Breast epithelium (tissue), 3 donors: ENCODE measurements around the gene THADA.

ENCODE experiments used
- POLR2A ChIP-seq: fragments of 450-650 bp; IDR thresholded peaks from one replicate; pipeline ENCODE4 v1.6.1; 2016; ENCODE audit warnings: antibody characterized with exemption, mild to moderate bottlenecking, moderate library complexity
- TF ChIP-seq, protein P1 (sequence below), 3 donors: fragments of 450-650 bp; IDR thresholded peaks; one replicate each; pipeline ENCODE4 v1.5.1; 2016 to 2017; ENCODE audit warnings: antibody characterized with exemption in 3 of 3, mild to moderate bottlenecking in 3 of 3, moderate library complexity in 3 of 3

DNA sequence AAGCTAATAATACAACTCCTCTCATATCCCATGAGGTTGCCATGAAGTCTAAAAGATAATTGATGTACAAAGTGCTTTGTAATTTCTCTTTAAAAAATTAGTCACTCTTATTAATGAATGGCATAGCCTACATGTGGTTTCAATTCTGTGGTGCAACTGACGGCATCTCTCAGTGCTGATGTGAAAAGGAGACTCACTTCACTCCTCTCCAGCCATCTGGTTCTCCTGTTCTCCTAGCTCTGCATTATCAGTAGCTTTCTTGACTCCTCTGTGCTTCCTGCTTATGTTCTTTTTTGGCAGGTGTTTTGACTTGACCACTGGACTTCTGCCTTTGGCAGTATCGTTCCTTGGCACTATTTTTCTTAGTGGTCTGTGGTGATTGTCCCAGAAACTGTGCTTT lies 234.6 kb downstream of the THADA start:
- TF ChIP-seq, protein P1, sequence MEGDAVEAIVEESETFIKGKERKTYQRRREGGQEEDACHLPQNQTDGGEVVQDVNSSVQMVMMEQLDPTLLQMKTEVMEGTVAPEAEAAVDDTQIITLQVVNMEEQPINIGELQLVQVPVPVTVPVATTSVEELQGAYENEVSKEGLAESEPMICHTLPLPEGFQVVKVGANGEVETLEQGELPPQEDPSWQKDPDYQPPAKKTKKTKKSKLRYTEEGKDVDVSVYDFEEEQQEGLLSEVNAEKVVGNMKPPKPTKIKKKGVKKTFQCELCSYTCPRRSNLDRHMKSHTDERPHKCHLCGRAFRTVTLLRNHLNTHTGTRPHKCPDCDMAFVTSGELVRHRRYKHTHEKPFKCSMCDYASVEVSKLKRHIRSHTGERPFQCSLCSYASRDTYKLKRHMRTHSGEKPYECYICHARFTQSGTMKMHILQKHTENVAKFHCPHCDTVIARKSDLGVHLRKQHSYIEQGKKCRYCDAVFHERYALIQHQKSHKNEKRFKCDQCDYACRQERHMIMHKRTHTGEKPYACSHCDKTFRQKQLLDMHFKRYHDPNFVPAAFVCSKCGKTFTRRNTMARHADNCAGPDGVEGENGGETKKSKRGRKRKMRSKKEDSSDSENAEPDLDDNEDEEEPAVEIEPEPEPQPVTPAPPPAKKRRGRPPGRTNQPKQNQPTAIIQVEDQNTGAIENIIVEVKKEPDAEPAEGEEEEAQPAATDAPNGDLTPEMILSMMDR (IDR thresholded peaks at IDR 0.05): no peak
- no peak for TF ChIP-seq POLR2A
